HG03097 (cell line): ENCODE measurements around the gene MICALL2.

Source experiments
- ATAC-seq: cut with Tn5 transposase; IDR thresholded peaks from one replicate; pipeline ENCODE4 v1.9.1; 2021; ENCODE audit not compliant: unreplicated experiment, low FRiP score

The MICALL2 gene

GRCh38 chr7:1436608-1437007 is 22.7 kb downstream of the MICALL2 start:
- ATAC-seq, result no peak

- no peak for ATAC-seq
Observed at GRCh38 chr7:1434891-1435670, 24.2 kb downstream of the MICALL2 start.

GRCh38 chr7:1434165-1434718 is 25.0 kb downstream of the MICALL2 start:
- ATAC-seq, result no peak

GRCh38 chr7:1433128-1433920 is 25.9 kb downstream of the MICALL2 start:
- ATAC-seq, result no peak

- no peak for ATAC-seq
Observed at GRCh38 chr7:1432411-1433082, 26.7 kb downstream of the MICALL2 start.

GRCh38 chr7:1431634-1432380 is 27.5 kb downstream of the MICALL2 start:
- no peak for ATAC-seq

DNA sequence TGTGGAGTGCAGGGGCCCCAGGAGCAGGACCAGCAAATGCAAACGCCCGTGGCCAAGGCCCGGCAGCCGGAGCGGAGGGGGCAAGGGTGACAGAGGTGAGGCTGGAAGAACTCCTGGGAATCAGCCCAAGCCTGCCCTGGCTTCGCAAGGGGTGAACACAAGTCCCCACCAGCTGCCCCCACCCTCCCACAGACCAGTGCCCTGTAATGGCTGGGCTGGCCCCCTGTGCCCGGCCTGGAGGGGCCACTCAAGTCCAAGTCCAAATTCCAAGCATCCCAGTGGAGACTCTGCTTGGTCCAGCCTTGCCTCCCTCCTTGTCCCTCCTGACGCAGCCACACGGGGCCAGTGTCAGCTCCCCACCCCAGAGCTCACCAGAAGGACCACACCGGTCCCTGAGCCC is 28.0 kb downstream of the MICALL2 start:
- ATAC-seq, result no peak

- ATAC-seq, result no peak
Observed at GRCh38 chr7:1430056-1430845, 29.0 kb downstream of the MICALL2 start.

- ATAC-seq, result no peak
Observed at GRCh38 chr7:1428941-1429501, 30.2 kb downstream of the MICALL2 start.

GRCh38 chr7:1427064-1427657 is 32.1 kb downstream of the MICALL2 start:
- no peak for ATAC-seq

GRCh38 chr7:1426474-1426873 is 32.8 kb downstream of the MICALL2 start:
- ATAC-seq, result no peak

- ATAC-seq, result no peak
Observed at GRCh38 chr7:1425292-1426136, 33.8 kb downstream of the MICALL2 start.

- no peak for ATAC-seq
Observed at GRCh38 chr7:1424041-1424440, 35.2 kb downstream of the MICALL2 start.

DNA sequence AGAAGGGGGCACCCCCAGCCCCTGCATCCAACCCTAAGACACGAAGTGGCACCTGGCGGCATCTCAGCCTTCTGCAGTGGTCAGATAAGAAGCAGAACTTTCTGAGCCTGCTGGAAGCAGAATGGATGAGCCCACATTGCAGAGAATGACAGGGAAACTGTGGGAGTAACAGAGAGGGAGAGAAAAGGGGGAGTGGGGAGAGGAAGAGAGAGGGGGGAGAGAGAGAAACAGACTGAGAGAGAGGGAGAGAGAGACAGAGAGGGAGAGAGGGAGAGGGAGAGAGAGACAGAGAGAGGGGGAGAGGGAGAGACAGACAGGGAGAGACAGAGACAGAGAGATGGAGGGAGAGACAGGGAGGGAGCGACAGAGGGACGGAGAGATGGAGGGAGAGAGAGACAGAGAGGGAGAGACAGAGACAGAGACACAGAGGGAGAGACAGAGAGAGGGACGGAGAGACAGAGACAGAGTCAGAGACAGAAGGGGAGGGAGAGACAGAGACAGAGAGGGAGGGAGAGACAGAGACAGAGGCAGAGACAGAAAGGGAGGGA is 35.9 kb downstream of the MICALL2 start:
- no peak for ATAC-seq

- no peak for ATAC-seq
Observed at GRCh38 chr7:1422512-1423263, 36.6 kb downstream of the MICALL2 start.

- no peak for ATAC-seq
Observed at GRCh38 chr7:1421946-1422345, 37.3 kb downstream of the MICALL2 start.
